GM21423 (cell line): ENCODE measurements around the gene MCTP1.

ENCODE experiments used
- ATAC-seq: cut with Tn5 transposase; IDR thresholded peaks from one replicate; pipeline ENCODE4 v1.9.1; 2021; ENCODE audit warnings: mild to moderate bottlenecking, moderate library complexity; ENCODE audit not compliant: unreplicated experiment

The MCTP1 gene

DNA sequence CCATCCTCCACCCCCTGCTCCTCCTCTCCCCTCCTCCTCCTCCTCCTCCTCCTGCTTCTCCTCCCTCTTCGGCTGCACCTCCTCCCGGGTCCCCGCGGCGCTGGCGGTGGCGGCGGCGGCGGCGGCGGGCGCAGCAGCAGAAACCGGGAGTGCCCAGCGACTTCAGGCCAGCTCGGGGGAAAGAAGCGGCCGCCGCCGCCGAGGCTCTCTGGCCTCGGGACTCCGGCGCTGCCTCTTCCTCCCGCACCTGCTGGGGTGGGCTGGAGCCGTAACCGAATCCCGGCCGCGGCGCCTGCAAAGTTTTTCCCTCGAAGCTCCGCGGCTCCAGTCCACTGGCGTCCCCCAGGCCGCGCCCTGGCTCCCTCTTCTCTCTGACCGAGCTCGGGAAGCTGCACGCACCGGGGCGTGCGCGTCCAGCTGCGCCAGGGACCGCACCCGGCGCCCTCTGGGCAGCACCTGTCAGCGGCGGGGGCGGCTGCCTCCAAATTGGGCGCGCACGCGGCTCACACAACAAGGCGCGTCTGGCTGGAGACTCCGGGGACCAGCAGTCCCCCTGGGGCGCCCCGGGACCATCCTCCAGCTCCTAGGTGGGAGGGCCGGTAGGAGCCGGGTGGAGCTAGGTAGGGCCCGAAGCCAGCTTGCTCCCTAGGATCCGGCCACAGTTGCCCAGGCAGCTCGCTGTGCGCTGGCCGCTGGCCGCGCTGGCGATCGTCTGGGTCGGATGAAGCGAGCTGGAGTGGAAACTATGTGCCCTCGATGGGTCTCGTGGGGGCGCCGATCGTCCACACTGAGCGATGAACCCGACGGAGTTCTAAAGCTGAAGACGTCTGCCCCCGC is at the start of gene MCTP1:
Gene MCTP1 (minus strand): TSS at position 523 of the 837 bp plus-strand sequence.
- peak; percentile 19 for ATAC-seq

DNA sequence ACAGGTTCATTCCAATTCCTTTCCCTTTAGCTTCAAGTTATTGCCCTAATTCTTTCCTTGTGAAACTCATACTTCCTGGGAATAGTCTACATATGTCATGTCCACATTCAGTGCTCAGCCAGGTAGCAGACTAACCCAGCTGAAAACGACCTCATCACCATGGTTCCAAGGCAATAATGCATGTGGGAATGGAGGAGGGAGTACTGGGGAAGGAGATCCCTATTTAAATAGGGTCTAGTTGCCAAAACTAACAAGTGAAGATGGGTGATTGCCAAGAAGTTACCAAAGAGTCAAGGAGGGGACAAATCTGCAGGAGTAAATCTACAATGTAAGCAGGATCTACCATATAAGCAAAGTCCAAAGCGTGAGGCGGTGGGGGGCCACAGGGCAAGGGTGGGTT is 47.3 kb upstream of the MCTP1 start:
- ATAC-seq: no peak

DNA sequence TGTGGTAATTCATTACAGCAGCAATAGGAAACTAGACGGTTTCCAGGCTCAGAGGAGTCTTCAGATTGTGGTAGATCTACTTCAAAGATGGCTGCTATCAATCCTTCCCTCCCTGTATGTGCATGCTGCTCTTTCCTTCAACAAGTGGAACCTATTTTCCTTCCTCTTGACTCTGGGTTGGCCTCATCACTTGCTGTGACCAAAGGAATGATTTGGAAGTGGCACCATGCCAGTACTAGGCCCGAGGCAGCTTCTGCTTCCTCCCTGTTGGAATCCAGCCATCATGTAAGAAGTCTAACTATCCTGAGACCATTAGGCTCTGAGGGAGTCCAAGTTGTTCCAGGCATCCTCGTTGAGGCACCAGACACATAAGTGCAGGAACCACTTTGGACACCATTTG is 46.5 kb upstream of the MCTP1 start:
- ATAC-seq: no peak

DNA sequence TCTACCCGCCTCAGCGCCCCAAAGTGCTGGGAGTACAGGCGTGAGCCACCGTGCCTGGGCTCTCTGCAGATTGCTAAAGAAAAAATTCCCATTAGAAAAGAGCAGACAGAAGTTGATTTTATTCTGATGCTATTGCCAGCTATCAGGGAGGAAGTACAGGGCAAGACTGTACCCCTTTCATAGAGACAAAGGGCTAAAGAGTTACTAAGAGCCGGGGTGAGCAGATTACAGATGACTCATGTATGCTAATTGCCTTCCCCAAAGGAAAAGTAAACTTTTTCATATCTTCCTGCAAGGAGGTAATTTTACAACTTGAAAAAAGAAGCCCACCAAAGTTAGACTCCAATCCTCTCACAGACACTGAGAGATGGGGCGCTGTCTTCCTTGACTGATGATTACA is 42.3 kb upstream of the MCTP1 start:
- no peak for ATAC-seq

DNA sequence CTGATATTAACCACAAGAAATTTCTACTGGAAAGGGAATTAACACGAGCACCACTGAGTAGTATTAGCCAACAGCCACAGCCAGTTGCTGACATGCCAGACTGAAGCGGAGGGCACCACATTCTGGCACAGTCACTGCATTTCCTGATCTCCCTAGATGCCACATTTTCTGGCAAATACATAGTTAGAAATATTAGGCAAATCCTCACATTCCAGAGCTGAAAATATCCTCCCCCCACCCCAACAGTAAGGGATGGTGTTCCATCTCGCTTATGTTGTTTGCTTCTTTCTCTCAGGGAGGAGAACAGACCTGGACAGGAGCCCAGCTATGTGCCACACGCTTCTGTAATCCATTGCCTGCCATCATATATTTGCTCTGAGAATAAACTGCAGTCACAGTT is 32.8 kb upstream of the MCTP1 start:
- no peak for ATAC-seq

DNA sequence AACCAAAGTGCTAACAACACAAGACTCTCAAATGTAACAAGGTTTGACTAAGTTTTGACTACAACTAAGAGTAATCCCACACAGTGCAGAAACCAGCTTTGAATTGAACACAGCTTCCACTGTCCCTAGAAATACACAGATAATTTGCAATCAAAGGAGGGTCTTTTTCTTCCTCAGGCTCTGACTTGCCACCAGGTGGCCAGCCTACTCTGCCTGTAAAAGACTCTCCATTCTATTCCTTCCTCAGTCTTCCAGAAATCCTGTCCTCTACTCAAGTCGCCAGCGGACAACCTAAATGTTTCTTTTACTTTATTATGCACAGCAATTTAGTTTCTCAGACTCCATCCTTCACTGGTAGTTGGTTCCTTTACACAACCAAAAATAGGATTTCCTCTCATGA is 32.2 kb upstream of the MCTP1 start:
- no peak for ATAC-seq

DNA sequence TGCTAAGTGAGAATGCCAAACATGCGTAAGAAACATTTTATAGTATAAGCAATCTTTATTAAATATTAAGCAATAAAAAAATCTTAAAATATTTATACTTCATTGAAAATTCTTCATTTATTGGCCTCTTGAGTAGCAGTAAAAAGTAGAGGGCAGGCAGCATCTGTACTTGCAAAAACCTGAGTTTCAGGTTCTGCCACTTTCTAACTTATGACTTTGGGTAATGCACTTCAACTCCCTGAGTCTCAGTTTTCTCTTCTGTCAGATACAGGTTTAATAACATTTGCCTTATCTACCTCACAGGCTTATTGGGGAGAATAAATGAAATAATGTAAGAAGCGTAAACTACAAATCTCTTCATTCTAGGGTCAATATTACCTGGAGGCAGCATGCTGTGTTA is 19.8 kb upstream of the MCTP1 start:
- no peak for ATAC-seq

DNA sequence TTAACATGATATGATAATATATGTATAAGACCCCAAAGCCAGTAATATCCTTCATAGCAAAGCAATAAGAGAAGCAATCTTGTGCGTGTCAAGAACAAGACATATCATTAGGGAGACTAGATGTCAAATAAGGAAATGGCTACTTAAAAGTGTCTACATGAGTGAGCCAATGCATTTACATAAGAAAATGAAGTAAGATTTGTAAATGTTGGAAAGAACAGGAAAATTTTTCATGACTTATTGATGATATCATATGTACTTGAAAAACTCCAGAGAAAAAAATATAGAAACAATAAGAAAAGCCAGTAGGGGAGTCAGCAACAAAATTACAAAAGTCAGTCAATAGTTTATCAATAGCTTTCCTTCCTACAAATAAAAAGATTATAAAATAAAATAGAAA is 13.8 kb upstream of the MCTP1 start:
- no peak for ATAC-seq

DNA sequence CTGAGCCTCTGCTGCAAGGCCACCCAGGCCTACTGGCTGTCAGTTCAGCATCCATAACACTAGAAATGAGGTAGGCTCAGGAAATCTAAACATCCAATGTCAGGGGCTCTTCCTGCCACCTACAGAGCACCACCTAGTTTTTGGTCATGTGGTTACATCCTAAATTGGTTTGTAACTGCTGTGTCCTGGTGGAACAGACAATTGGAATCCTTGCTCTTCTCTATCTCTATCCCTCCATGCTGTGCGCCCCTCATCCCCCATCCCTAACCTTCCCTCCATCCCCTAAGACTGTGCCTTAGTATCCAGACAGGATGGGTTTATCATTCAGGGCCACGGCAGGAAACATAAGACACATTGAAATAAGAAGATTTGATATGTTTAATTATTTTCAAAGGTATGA is 11.4 kb upstream of the MCTP1 start:
- ATAC-seq: no peak

DNA sequence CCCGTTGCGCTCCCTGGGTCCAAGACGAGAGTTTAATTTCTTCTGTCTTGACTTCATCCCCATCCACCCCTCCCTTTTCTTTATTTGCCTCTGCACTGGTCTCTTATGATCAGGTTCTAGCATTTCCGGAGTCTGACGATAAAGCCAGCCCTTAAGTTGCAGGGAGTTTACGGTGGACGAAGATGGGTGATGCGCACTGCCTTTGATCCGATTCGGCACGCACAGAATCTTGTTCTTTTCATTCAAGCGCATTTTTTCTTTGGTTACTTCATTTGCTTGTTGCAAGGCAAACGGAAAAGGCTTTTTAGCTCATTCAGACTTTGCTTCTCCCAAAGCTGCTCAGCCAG is 488 bp upstream of the MCTP1 start:
- peak; percentile 9 for ATAC-seq

DNA sequence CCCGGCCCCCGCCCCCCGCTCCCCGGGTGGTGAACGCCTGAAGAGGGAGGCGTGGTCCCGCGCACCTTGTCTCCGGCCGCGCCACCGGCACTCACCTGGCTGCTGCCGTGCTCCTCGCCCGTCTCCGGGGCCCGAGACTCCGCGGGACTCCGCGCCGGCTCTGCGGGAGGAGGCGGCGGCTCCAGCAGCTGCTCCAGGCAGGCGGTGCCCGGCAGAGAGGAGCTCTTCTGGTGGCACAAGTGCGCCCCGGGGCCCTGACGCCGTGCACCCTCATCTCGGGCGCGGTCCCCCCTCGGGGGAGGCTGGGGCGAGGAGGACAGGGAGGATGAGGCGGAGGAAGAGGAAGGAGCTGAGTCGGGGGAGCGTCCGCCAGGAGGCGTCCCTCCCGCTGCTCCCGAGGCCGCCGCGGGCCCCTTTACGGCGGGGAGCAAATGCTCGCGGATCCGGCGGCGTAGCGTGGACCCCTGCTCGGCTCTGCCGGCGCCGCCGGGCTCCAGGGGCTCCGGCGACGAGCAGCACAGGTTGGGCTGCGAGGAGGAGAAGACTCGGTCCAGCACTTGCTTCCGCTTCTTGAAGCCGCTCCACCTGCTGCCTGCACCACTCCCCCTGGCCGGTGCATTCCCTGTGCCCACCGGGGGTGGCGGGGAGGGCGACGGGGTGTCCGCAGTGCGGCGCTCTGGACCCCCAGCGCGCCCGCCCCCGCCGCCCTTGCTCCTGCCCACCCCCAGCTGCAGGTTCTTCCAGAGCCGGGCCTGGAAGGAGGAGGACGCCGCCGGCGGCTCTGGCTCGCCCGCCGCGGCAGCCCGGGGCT is 928 bp downstream of the MCTP1 start:
- ATAC-seq: peak; percentile 59

DNA sequence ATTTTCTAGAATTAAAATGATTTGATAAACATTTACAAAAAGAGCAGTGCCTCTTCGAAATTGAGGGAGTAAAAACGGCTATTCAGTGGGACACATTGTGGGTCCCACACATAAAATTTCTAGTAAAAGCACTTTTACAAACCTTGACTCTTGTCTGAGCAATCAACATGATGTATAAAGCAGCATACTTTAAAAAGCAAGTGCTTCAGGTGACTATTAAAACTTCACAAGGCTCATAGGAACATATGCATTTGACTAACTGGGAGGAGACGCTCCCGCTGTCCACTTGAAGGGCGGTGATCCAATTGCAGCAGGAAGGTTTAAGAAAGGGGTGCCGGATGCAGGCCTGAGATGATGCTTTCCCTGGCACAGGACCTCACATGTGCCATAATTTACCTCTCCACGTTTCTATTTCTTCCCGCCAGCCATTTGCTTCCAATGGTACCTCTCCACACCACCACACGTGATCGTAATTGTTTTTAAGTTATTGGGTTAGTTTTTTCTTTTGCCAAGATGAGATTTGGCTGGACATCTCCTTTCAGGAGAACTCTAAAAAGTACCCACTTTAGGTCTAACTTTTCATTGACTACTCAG is 1.8 kb downstream of the MCTP1 start:
- no peak for ATAC-seq

DNA sequence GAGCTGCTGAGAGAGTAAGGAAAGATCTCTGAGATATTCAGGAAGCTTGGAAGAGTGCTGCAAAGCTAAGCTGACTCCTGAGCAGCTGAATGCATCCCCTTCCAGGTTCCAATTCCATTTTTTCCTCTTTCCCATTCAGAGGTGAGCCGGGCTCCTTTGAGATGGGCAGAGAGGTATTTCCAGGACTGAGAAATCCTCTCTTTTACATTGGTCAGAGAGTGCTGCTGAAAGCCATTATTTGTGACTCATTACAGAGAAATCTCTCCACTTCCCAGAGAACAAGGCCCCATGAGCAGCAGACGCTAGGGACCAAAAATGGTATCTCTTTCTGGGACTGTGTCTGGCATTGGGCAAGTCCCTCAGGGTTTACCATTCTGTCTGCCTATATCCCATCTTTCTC is 3.7 kb downstream of the MCTP1 start:
- no peak for ATAC-seq

DNA sequence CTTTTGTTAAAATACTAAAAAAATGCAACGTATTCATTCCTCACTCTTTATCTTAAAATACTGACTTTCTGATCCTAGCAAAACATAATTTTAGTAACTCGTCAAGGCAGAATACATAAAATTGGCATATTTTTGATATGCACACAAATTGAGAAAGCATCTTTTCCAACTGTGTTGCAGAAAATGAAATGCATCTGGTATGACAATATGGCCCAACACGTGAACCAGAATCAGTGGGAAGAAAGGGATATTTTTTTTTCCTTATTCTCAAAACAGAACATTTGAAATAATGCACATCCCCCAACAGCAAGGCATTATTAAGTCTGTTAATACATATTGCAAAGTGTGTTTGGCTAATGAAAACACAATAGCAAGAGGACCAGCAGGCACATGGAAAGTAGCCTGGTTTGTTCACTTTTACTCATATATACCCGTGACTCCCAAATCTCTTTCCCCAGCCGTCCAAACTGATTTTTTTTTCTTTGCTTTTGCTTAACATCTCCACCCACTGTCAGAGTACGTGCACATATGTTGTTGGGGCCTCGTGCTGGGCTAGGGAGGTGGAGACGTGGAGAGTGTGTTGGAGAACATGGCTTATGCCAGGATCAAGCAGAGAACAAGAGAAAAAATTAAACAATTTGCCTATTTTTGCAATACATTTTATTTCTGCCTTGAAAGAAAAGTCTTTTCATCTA is 4.3 kb downstream of the MCTP1 start:
- ATAC-seq: no peak

DNA sequence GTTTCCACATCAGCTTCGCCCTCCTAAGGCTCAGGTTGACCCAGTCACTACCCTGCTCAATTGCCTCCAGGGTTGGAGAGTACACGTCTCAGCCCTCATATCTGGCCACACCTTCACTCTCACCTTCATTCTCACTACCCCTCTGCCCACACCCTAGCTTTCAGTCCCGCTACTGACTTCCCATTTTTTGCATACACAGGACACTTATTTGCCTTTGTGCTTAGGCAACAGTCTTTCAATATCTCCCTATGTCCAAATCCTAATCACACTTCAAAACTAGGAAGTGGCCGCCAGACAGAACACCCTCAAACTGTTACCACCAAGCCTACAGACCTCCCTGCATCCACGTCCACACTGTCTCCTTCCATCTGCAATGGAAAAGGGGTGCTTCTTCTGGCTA is 10.9 kb downstream of the MCTP1 start:
- no peak for ATAC-seq

DNA sequence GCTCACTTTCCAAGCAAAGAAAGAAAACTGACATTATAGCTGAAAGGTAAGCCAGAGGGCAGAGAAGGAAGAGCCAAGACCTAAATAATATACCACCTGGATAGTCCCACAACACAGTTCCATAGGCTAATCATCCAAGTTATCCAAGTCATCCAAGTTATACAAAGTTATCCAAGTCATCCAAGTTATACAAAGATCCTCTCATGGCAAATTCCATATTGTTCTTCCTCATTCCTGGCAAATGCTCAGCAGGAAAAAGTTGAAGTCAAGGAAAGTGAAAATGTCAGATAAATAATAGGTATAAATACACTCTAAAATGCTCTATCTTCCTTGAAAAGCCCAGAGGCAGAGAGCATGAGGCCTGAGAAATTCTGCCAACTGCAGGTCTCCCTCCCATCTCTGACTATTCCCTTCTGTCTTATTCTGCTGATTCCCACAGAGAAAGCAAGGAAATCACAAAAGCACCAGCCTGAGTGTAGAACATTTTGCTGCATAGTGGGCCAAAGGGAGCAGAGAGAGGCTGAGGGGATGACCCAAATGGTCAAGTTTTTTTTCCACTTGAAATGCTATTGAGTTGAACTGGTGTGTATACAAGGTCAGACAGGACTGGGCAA is 12.5 kb downstream of the MCTP1 start:
- ATAC-seq: no peak

DNA sequence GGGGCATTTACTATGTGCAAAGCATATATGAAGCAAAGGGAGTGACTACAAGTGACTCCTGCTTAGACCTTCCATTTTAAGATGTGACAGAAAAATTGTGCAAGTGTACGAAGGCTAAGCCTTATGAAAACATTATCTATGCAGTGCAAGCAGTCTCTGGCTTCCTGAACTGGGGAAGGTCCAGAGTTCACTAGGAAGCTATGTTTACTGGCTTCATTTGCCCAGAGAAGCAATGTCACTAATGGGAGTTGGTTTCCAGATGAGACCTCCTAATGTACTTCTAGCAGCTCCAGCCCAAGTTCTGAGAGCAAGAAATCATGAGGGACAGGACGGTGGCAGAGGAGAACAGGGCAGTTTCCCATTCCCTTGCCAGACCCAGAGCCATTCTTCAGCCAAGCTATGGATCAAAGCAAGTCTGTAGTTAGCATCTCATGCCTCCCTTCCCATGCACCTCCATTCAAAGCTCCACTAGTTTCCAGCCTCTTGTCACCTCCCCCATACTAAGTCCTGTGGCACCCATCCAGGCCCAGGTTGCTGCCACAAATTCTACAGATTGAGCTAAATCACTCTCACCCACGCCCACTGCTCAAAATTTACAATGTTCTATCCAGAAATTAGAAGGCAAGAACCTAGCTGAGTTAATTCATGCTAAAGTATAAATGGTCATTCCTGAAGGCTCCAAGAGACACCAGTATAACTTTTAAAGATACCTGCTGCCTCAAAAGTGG is 21.8 kb downstream of the MCTP1 start:
- no peak for ATAC-seq

DNA sequence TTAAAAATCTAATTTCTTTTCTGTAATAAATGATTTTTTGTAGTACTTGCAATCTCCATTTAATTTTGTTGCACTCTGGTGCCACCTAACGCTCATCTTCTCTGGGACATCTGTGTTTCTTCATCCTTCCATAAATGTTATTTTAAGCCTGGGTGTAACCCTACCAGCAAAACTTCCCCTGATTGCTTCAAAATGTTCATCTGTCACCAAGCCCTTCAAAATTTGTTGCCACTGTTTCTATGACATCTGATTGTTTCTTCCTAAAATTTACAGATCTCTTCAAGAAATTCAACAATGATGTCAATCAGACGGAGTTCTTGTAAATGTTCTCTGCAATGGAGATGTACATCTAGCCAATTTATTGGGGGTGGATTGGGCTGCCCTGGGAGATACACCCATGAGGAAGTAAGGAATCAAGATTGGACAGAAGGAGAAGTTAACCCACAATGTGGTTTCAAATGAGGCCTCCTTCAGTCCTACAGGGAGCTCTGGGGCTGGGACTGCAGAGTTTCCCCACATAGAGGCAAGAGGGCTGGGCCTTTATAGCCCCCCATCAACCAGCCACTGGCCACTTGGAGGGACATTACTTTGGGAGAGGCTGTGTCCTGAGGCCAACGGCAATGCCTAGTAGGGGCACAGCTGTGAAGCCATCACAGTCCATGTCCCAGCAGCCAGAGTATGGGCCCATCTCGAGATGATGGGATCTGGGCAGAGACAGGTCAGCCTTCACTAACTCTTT is 23.3 kb downstream of the MCTP1 start:
- ATAC-seq: no peak

DNA sequence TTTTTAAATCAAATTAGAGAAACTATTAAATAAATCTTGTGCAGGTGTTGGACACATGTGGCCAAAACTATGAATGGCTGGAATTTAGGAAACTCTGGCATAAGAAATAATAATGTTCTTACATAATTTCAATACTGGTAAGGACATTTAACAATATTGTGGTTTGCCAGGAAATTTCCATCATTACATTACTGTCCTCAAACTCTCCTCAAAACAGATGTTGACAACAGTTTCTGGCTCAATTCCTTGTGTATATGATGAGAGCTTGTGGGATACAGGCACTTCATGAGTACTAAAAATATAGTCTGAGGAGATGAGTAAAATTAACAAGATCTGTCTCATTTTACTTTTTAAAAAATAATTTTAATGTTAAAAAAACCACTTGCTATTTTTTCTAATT is 27.9 kb downstream of the MCTP1 start:
- no peak for ATAC-seq

DNA sequence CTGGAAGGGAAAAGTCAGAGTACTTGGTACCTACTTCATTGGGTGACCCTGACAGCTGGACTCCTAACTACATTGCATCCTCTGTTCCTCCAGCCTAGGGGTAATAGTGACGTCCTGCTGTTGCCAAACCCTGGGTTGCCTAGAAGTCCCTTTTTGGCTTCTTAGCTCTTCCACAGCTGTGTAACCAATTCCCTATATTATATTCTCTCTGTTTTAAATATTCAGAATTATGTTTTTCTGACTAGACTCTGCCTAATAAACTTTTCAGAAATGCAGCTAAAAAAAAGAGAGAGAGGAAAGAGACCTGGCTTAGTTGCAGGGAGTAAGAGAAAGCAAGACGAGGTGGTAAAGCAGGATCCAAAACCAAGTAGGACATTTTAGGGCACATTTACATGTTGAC is 28.4 kb downstream of the MCTP1 start:
- no peak for ATAC-seq
